GM21360 (cell line): ENCODE results near the gene EHBP1.
"Not testable (repeated sequence)": the region's sequence is repeated elsewhere in the genome, so short reads cannot be mapped to it uniquely, and the experiment has no call there.

Source experiments
- ATAC-seq: cut with Tn5 transposase; IDR thresholded peaks from one replicate; pipeline ENCODE4 v1.9.1; 2021; ENCODE audit warnings: mild to moderate bottlenecking, moderate library complexity; ENCODE audit not compliant: unreplicated experiment

The EHBP1 gene

GRCh38 chr2:62732262-62732777, 26.8 kb downstream of the EHBP1 start:
- no peak for ATAC-seq

- ATAC-seq, result no peak
These were observed 28.0 kb downstream of the EHBP1 start for GRCh38 chr2:62733546-62733945.

GRCh38 chr2:62736899-62737559, 31.5 kb downstream of the EHBP1 start:
- no peak for ATAC-seq

- ATAC-seq, result no peak
These were observed 33.7 kb downstream of the EHBP1 start for GRCh38 chr2:62738981-62739936.

GRCh38 chr2:62740221-62740620, 34.7 kb downstream of the EHBP1 start:
- no peak for ATAC-seq

- ATAC-seq, result no peak
These were observed 35.6 kb downstream of the EHBP1 start for GRCh38 chr2:62741127-62741526.

GRCh38 chr2:62741954-62742722, 36.6 kb downstream of the EHBP1 start:
- no peak for ATAC-seq

GRCh38 chr2:62743506-62743905, 38.0 kb downstream of the EHBP1 start:
- ATAC-seq, result no peak

- no peak for ATAC-seq
These were observed 39.1 kb downstream of the EHBP1 start for GRCh38 chr2:62744603-62745002.

- ATAC-seq, result no peak
These were observed 40.5 kb downstream of the EHBP1 start for GRCh38 chr2:62745891-62746481.

- no peak for ATAC-seq
These were observed 41.7 kb downstream of the EHBP1 start for GRCh38 chr2:62747169-62747568.

GRCh38 chr2:62747876-62748275, 42.4 kb downstream of the EHBP1 start:
- ATAC-seq, result no peak

GRCh38 chr2:62749111-62749510, 43.6 kb downstream of the EHBP1 start:
- ATAC-seq, result not testable (repeated sequence)

- no peak for ATAC-seq
These were observed 51.5 kb downstream of the EHBP1 start for GRCh38 chr2:62757029-62757428.

- no peak for ATAC-seq
These were observed 54.5 kb downstream of the EHBP1 start for GRCh38 chr2:62760026-62760425.

GRCh38 chr2:62760555-62760954, 55.0 kb downstream of the EHBP1 start:
- no peak for ATAC-seq

GRCh38 chr2:62765619-62766376, 60.3 kb downstream of the EHBP1 start:
- no peak for ATAC-seq

- no peak for ATAC-seq
These were observed 63.1 kb downstream of the EHBP1 start for GRCh38 chr2:62768615-62769014.

GRCh38 chr2:62770629-62771028, 65.1 kb downstream of the EHBP1 start:
- ATAC-seq, result no peak
